GM18508 (cell line): ENCODE results near the gene CNN1.

Source experiments
- ATAC-seq: cut with Tn5 transposase; IDR thresholded peaks from one replicate; pipeline ENCODE4 v1.9.1; 2021; ENCODE audit warnings: moderate number of reproducible peaks; ENCODE audit not compliant: insufficient read depth, unreplicated experiment

Gene CNN1

GRCh38 chr19:11530432-11530831 is 8.2 kb upstream of the CNN1 start:
- no peak for ATAC-seq

GRCh38 chr19:11534538-11534937 is 4.1 kb upstream of the CNN1 start:
- ATAC-seq = no peak

GRCh38 chr19:11534948-11535347 is 3.7 kb upstream of the CNN1 start:
- ATAC-seq = no peak

- ATAC-seq = no peak
Observed at GRCh38 chr19:11535792-11536595, 2.7 kb upstream of the CNN1 start.

DNA sequence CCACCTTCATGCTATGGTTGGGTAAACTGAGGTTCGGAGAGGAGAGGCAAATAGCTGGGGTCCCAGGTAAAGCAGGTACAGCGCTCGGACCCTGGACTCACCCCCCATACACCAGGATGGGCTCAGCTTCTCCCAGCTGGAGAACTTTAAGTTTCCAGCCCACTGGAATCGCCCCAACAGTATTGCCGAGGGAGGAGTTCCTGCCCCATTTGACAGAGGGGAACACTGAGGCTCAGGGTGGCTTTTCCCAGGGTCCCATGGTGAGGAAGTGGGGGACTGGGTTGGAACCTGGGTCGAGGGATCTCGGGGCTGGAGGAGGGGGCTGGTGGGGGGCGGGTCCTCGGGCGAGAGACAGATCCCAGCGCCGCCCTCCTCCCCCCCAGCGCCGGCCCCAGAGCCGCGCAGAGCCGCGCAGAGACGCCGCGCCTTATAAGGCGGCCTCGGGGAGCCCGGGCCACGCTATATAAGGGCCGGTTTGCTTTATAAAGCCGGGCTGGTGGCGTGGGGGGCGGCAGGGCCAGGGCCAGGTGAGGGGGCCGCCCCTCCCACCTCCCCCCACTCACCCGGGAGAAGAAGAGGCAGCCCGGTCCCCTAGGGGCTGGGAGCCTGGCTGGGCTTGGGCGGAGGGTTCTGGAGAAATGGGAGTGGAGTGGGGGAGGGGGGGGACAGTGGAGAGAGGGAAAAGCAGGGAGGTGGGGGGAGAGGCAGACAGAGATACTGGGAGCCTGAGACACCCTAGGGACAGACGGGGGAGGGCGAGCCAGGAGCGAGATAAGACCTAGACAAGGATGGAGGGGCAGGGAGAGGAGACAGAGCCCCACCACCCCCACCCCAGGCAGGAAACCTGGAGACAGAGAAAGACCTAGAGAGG is 1.1 kb downstream of the CNN1 start:
- no peak for ATAC-seq

- no peak for ATAC-seq
Observed at GRCh38 chr19:11540645-11541044, 2.0 kb downstream of the CNN1 start.

DNA sequence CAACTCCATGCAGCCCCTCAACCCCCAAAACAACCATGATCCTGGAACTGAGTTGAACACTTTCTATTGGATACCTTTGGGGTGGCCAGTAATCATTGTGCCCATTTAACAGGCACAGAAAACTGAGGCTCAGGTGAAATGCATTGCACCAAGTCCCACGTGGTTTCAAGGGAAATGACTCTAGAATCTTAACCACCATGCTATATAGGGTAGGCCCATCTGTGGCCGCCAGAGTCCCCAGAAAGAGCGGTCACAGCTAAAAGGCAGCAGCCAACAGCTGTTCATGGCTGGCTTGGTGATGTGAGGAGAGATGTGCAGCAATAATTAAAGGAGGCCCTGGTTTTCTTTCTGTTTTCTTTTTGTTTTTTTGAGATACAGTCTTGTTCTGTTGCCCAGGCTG is 2.6 kb downstream of the CNN1 start:
- ATAC-seq = no peak

DNA sequence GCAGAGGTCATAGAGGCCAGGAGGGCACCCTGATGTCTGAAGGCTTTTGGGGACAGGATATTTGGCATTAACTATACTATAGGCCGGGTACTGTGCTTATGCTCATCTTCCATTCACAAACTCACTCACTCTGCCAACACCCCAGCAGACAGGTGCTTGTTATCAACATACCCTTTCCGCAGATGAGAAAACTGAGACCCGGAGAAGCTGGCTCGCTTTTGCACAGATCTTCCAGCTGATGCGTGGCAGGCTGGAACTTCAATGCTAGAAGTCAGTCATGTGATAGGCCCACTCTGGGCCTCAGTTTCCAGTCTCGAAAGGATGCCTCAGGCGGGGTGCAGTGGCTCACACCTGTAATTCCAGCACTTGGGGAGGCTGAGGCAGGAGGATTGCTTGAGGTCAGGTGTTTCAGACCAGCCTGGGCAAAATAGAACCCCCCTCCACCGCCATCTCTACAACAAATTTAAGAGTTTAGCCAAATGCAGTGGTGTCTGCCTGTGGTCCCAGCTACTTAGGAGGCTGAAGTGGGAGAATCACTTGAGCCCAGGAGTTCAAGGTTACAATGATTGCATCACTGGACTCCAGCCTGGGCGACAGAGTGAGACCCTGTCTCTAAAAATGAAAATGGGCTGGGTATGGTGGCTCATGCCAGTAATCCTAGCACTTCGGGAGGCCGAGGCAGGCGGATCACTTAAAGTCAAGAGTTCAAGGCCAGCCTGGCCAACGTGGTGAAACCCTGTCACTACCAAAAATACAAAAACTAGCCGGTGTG is 9.5 kb downstream of the CNN1 start:
- no peak for ATAC-seq

DNA sequence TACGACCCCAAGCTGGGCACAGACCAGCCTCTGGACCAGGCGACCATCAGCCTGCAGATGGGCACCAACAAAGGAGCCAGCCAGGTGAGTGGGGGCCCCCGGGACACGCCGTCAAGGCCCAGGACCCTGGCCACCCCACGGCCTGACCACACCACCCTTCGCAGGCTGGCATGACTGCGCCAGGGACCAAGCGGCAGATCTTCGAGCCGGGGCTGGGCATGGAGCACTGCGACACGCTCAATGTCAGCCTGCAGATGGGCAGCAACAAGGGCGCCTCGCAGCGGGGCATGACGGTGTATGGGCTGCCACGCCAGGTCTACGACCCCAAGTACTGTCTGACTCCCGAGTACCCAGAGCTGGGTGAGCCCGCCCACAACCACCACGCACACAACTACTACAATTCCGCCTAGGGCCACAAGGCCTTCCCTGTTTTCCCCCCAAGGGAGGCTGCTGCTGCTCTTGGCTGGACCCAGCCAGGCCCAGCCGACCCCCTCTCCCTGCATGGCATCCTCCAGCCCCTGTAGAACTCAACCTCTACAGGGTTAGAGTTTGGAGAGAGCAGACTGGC is 10.8 kb downstream of the CNN1 start:
- ATAC-seq = no peak

DNA sequence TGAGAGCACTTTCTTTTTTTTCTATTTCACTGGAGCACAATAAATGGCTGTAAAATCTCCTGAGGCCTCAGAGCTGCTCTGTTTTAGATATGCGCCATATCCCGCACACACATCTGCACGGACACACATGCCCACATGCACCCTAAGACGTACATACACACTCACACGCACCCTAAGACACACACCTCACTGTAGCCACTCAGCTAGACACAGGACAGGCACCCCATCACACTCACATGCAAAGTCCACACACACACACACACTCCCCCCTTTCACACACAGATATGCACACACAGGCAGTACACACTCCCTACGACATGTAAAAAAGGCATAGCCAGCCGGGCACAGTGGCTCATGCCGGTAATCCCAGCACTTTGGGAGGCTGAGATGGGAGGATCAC is 11.6 kb downstream of the CNN1 start:
- ATAC-seq = no peak

DNA sequence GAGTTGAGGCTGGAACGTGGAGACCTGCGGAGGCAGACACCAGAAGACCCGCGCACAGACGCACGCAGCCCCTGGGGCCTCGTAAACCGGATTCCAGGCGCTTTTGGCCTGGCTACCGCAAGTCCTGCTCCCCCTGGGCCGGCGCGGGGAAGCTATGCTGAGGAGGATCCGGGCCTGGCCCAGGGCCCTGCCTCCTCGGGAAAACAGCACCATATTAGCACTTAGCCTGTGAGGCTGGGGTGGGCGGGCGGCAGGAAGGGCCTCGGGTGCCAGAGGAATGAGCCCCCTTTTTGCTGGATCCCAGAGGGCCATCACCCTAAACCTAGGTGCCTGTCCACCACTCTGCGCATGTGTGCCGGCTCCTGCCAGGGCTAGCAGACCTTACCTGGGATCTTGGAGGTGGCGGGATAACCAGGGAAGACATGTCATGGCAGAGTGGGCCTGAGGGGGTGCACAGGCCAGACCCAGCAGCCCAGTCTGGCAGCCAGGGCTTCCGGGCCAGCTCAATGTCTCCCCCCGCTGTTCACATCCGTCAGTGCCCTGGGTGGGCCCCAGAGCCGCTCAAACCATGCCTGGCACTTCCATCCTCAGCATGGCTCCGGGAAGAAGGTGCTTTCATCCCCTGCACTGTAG is 13.1 kb downstream of the CNN1 start:
- no peak for ATAC-seq

GRCh38 chr19:11552666-11553372 is 14.2 kb downstream of the CNN1 start:
- ATAC-seq = no peak

- no peak for ATAC-seq
Observed at GRCh38 chr19:11554160-11554559, 15.5 kb downstream of the CNN1 start.

DNA sequence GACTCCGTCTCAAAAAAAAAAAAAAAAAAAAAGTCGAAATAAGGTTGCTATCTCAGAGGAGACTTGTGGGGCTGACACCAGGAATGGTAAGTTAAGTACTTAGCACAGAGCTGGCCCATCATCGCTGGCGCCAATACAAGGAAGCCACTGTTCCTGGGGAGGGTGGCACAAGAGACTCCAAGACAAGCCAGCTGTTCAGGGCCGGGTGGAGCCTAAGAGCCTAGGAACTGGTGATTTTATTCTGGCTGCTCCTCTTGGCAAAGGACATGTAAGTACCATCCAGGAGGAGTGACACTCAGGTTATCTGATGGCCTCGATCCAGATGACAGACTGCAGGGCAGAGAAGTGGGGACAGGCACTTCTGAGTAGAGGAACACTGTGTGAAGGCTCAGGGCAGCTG is 16.6 kb downstream of the CNN1 start:
- no peak for ATAC-seq

- no peak for ATAC-seq
Observed at GRCh38 chr19:11556634-11557420, 18.2 kb downstream of the CNN1 start.

- no peak for ATAC-seq
Observed at GRCh38 chr19:11558881-11559828, 20.5 kb downstream of the CNN1 start, which contains the start of gene ELOF1. Gene ELOF1 (minus strand): TSS chr19:11559230. CDS start chr19:11554347, 4,883 bp downstream.

GRCh38 chr19:11560404-11561051 is 21.9 kb downstream of the CNN1 start:
- ATAC-seq = peak; percentile 38
